ENCODE results near the gene DYNC1I2. TPM values are rescaled to one million over a fixed set of nuclear protein-coding genes. Genes with fewer than 3 reads are reported as not detected.
"Not testable (repeated sequence)": the region's sequence is repeated elsewhere in the genome, so short reads cannot be mapped to it uniquely, and the experiment has no call there.

The DYNC1I2 gene
- total RNA-seq, 1 experiment from 2014 or later, result 72.8 TPM

- ChIA-PET CTCF (no interaction called here), POLR2A (interaction anchor here (0.6 kb wide), 1 partner anchor 172 kb away, joined by 3 read pairs; no protein-coding TSS in a partner anchor)
- Histone ChIP-seq H3K9me3 (ENCODE audit: control insufficient read depth, insufficient read depth, low read depth, low read length) (no peaks in the 10 kb centered on the region), H3K4me3 (ENCODE audit: low read depth in 2 of 2, low read length in 2 of 2) (no peak overlapping the region), H3K36me3 (ENCODE audit: control insufficient read depth, insufficient read depth, low read length) (peaks cover 17% of the 10 kb centered on the region), H3K4me1 (ENCODE audit: control insufficient read depth, insufficient read depth, low read length) (no peaks in the 10 kb centered on the region), H3K27me3 (ENCODE audit: control insufficient read depth, insufficient read depth, low read length) (no peaks in the 10 kb centered on the region), H3K27ac (ENCODE audit: low read length) (no peak overlapping the region)
- intact Hi-C loops (cut with micrococcal nuclease; ENCODE audit: unreplicated experiment) (no loop called here), in situ Hi-C loops (cut with HindIII; ENCODE audit: low pct_unique_long_range_greater_than_20kb, low sequenced_read_pairs) (no loop called here)
- no TSS peak for BruUV-seq (replicated peaks)
- no peak for DNase-seq (ENCODE audit: low read depth, low spot score)
- no peak for ATAC-seq
- TF ChIP-seq REST (IDR thresholded peaks at IDR 0.05; ENCODE audit: insufficient read depth in 1 of 2, low read depth in 2 of 2, low read length in 1 of 2), result no peak
- no peak for TF ChIP-seq TCF7L2 (IDR thresholded peaks at IDR 0.05; ENCODE audit: low read depth, low read length)
Observed at GRCh38 chr2:171754254-171754939, 67.1 kb downstream of the DYNC1I2 start.

GRCh38 chr2:171758762-171759161 is 71.5 kb downstream of the DYNC1I2 start:
- H3K27me3 ChIP-seq (ENCODE audit: control insufficient read depth, insufficient read depth, low read length); DNase-seq (ENCODE audit: low read depth, low spot score); CTCF ChIA-PET; in situ Hi-C loops (cut with HindIII; ENCODE audit: low pct_unique_long_range_greater_than_20kb, low sequenced_read_pairs); H3K9me3 ChIP-seq (ENCODE audit: control insufficient read depth, insufficient read depth, low read depth, low read length); intact Hi-C loops (cut with micrococcal nuclease; ENCODE audit: unreplicated experiment); H3K4me1 ChIP-seq (ENCODE audit: control insufficient read depth, insufficient read depth, low read length); H3K4me3 ChIP-seq (ENCODE audit: low read depth in 2 of 2, low read length in 2 of 2); H3K36me3 ChIP-seq (ENCODE audit: control insufficient read depth, insufficient read depth, low read length); ATAC-seq; BruUV-seq (replicated peaks); H3K27ac ChIP-seq (ENCODE audit: low read length): not testable (repeated sequence)
- POLR2A ChIA-PET, result interaction anchor here (0.7 kb wide), 1 partner anchor 193 kb away, joined by 7 read pairs; no protein-coding TSS in a partner anchor

- intact Hi-C loops (cut with micrococcal nuclease; ENCODE audit: unreplicated experiment); H3K4me3 ChIP-seq (ENCODE audit: low read depth in 2 of 2, low read length in 2 of 2); POLR2A ChIA-PET; ATAC-seq; H3K9me3 ChIP-seq (ENCODE audit: control insufficient read depth, insufficient read depth, low read depth, low read length); H3K4me1 ChIP-seq (ENCODE audit: control insufficient read depth, insufficient read depth, low read length); BruUV-seq (replicated peaks); CTCF ChIA-PET; DNase-seq (ENCODE audit: low read depth, low spot score); H3K27me3 ChIP-seq (ENCODE audit: control insufficient read depth, insufficient read depth, low read length); in situ Hi-C loops (cut with HindIII; ENCODE audit: low pct_unique_long_range_greater_than_20kb, low sequenced_read_pairs); H3K27ac ChIP-seq (ENCODE audit: low read length); H3K36me3 ChIP-seq (ENCODE audit: control insufficient read depth, insufficient read depth, low read length): not testable (repeated sequence)
Observed at GRCh38 chr2:171761176-171761575, 73.9 kb downstream of the DYNC1I2 start.

- DNase-seq (ENCODE audit: low read depth, low spot score) (no peak), ATAC-seq (no peak)
- H3K27ac ChIP-seq (ENCODE audit: low read length), result no peak overlapping the region
- intact Hi-C loops (cut with micrococcal nuclease; ENCODE audit: unreplicated experiment), result no loop called here
- ChIA-PET CTCF (no interaction called here), POLR2A (no interaction called here)
- H3K36me3 ChIP-seq (ENCODE audit: control insufficient read depth, insufficient read depth, low read length), result no peaks in the 10 kb centered on the region
- in situ Hi-C loops (cut with HindIII; ENCODE audit: low pct_unique_long_range_greater_than_20kb, low sequenced_read_pairs), result no loop called here
- no peaks in the 10 kb centered on the region for H3K27me3 ChIP-seq (ENCODE audit: control insufficient read depth, insufficient read depth, low read length)
- no peaks in the 10 kb centered on the region for H3K4me1 ChIP-seq (ENCODE audit: control insufficient read depth, insufficient read depth, low read length)
- TF ChIP-seq POLR2AphosphoS5 (IDR thresholded peaks at IDR 0.05; ENCODE audit: low read depth, low read length) (no peak), CTCF (IDR thresholded peaks at IDR 0.05) (no peak), REST (IDR thresholded peaks at IDR 0.05; ENCODE audit: insufficient read depth in 1 of 2, low read depth in 2 of 2, low read length in 1 of 2) (no peak), TCF7L2 (IDR thresholded peaks at IDR 0.05; ENCODE audit: low read depth, low read length) (no peak), SIN3A (IDR thresholded peaks at IDR 0.05; ENCODE audit: borderline replicate concordance, insufficient read depth, low read depth, low read length) (no peak)
- BruUV-seq (replicated peaks), result TSS peak; percentile 14
- H3K9me3 ChIP-seq (ENCODE audit: control insufficient read depth, insufficient read depth, low read depth, low read length), result no peaks in the 10 kb centered on the region
- no peak overlapping the region for H3K4me3 ChIP-seq (ENCODE audit: low read depth in 2 of 2, low read length in 2 of 2)
Observed at GRCh38 chr2:171762879-171763573, 75.8 kb downstream of the DYNC1I2 start.

Measured in Panc1 (cell line).